Choroid plexus epithelial cell (primary cell): Measurements from ENCODE around the gene PIK3R1.
A peak's percentile ranks its signal among the peaks of the same experiment; 100 is the strongest.

Source experiments
- DNase-seq: peaks from one replicate; pipeline ENCODE4 v3.0.0-alpha.2; 2010; ENCODE audit warnings: low read depth
- H3K4me3 ChIP-seq: 2 replicates; pipeline ENCODE4 v1.5.1; 2011; ENCODE audit warnings: low read depth, mild to moderate bottlenecking, control low read depth, low read length, moderate library complexity
- CTCF ChIP-seq: conservative IDR thresholded peaks from 2 replicates; pipeline ENCODE4 v1.5.1; 2011; ENCODE audit warnings: low read depth, mild to moderate bottlenecking, control low read depth, inconsistent platforms, low read length, moderate library complexity

The PIK3R1 gene

GRCh38 chr5:68225188-68225910 is 9.8 kb downstream of the PIK3R1 start:
- DNase-seq: peak; percentile 94
- no peak for TF ChIP-seq CTCF
- H3K4me3 ChIP-seq: no peak overlapping the region

DNA sequence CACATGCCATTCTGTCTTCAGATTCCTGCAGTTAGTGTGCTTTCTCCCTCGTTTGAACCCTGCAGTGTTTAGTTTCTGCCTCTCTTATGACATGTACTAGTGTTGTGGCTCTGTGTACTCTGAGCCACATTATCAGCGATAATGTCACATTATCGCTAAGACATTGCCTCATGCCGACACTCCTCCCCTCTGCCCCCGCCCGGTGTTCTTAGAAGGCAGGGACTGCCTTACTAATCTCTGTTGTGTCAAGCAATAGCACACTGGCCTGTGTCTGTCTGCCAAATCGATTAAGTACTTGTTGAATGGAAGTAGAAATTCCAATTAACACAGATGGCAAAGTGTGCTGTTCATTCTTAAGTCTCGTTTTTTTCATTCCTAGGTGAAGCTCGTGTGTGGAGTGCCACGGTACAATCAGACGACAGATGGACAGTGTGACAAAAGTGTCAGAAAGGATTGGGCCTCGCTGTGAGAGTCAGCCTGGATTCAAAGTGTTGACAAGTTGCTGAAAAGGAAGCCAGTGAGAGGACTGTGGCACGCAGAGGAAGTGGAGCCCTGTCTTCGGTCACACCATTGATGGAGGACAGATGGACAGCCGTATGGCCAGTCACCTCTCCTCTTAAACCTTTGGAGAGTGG is 10.5 kb downstream of the PIK3R1 start:
- TF ChIP-seq CTCF: no peak
- no peak overlapping the region for H3K4me3 ChIP-seq
- DNase-seq: no peak

- DNase-seq: no peak
- TF ChIP-seq CTCF: no peak
- H3K4me3 ChIP-seq: no peak overlapping the region
Measured at GRCh38 chr5:68226546-68227073, 11.1 kb downstream of the PIK3R1 start.

DNA sequence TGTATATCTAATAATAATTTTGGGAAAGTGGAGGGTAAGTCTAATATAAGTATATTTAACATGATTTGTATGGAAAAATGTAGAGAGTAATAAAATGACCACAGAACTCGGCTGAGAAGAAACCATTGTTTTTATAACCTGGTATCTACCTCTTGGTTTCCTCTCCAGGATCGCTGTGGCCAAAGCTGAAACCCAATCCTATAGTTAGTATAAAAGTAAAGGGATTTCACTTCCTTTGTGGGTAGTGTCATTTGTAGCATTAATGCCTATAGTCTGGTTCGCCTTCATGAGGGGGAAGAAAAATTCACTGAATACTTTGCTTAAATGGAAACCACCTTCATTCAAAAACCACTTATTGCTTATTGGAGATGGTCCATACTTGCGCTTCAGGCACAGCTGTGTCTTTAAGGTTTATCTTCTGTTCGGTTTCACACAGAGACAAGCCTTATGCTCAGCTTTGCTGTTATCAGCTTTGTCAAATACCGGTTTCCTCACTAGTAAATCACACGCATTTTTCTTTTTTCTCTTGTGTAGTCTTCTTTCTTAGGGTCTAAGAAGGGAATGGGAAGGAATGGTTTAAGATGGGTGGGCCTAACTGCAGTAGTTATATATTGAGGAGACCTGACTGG is 12.1 kb downstream of the PIK3R1 start:
- no peak overlapping the region for H3K4me3 ChIP-seq
- TF ChIP-seq CTCF: no peak
- DNase-seq: peak; percentile 52

DNA sequence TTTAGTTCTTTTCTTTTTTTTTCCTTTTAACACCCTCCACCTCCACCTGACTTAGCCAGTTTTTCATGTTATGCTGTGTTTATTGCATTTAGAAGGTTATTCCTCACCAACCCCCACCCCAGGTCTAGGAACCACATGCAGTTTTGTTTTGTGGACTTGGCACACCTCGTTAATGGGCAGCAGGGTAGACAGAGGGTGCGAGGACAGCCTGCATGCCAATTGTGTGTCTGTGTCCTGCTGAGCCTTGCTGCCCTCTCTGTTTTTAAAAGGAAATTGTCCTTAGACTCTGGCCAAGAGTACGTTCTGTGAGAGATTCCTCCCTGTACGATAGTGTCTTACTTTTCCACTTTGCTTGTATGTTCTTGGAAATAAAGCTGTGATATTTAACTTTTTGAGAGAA is 13.9 kb downstream of the PIK3R1 start:
- no peak for TF ChIP-seq CTCF
- DNase-seq: no peak
- H3K4me3 ChIP-seq: no peak overlapping the region

- no peak overlapping the region for H3K4me3 ChIP-seq
- no peak for TF ChIP-seq CTCF
- DNase-seq: no peak
Measured at GRCh38 chr5:68230285-68230684, 14.7 kb downstream of the PIK3R1 start.
